SK-N-SH (cell line): ENCODE results near the gene SIX5. TPM values are rescaled to one million over a fixed set of nuclear protein-coding genes. Genes with fewer than 3 reads are reported as not detected.

Experiments
- CTCF ChIA-PET: fragments of 300-600, 350-600 bp; formaldehyde crosslinking; extraction: SDS; loops from one replicate; lab custom pipeline; 2021; lab: Yijun Ruan, JAX
- POLR2A ChIA-PET: fragments of 350-600 bp; sonication (Branson Sonifier 250); formaldehyde crosslinking; extraction: SDS; loops from one replicate; lab custom pipeline; 2020; ENCODE audit warnings: antibody characterized with exemption, inconsistent platforms; lab: Yijun Ruan, JAX
- DNase-seq: peaks from one replicate; pipeline ENCODE4 v3.0.0; 2012
- H2AFZ ChIP-seq: fragments of 200-600 bp; sonication (generic); 2 replicates; pipeline ENCODE4 v1.8.1; 2016; ENCODE audit warnings: antibody characterized with exemption, mild to moderate bottlenecking, low read depth
- H3F3A ChIP-seq: fragments of 200-600 bp; sonication (generic); replicated peaks from 2 replicates; pipeline ENCODE3; 2016; ENCODE audit warnings: antibody characterized with exemption, mild to moderate bottlenecking; ENCODE audit not compliant: insufficient read depth
- H3K27ac ChIP-seq, 2 experiments: fragments of 200-500 bp in 1 of 2; fragments of 200-600 bp in 1 of 2; sonication (Bioruptor generic) in 1 of 2; sonication (generic), shearing (Covaris generic) in 1 of 2; 2 replicates each; pipeline versions ENCODE4 v1.5.1 to v1.6.1; 2014 to 2016; ENCODE audit warnings: low read depth in 2 of 2, inconsistent platforms in 1 of 2, low read length in 1 of 2, mild to moderate bottlenecking in 1 of 2, mixed read lengths in 1 of 2
- H3K27me3 ChIP-seq: fragments of 200-600 bp; sonication (generic), shearing (Covaris generic); 2 replicates; pipeline ENCODE4 v1.6.1; 2016; ENCODE audit warnings: mixed run types; ENCODE audit not compliant: insufficient read depth
- H3K36me3 ChIP-seq, 2 experiments: fragments of 200-500 bp in 1 of 2; fragments of 200-600 bp in 1 of 2; sonication (Bioruptor generic) in 1 of 2; sonication (generic) in 1 of 2; replicated peaks in 1 of 2; 2 replicates each; pipeline versions ENCODE3 to v1.5.1; 2014 to 2016; ENCODE audit warnings: low read length in 1 of 2, mild to moderate bottlenecking in 1 of 2; ENCODE audit not compliant: insufficient read depth in 2 of 2, control insufficient read depth in 1 of 2
- H3K4me1 ChIP-seq, 2 experiments: fragments of 200-500 bp in 1 of 2; fragments of 200-600 bp in 1 of 2; sonication (Bioruptor generic) in 1 of 2; sonication (generic), shearing (Covaris generic) in 1 of 2; 2 replicates each; pipeline versions ENCODE4 v1.5.1 to v1.6.1; 2014 to 2016; ENCODE audit warnings: low read depth in 1 of 2, low read length in 1 of 2, mixed run types in 1 of 2; ENCODE audit not compliant: insufficient read depth in 2 of 2, control insufficient read depth in 1 of 2
- H3K4me2 ChIP-seq: fragments of 200-600 bp; sonication (generic), shearing (Covaris generic); 2 replicates; pipeline ENCODE4 v1.6.1; 2017; ENCODE audit warnings: mixed run types
- H3K4me3 ChIP-seq, 2 experiments: fragments of 200-500 bp in 1 of 2; fragments of 200-600 bp in 1 of 2; sonication (Bioruptor generic) in 1 of 2; sonication (generic), shearing (Covaris generic) in 1 of 2; 2 replicates each; pipeline versions ENCODE4 v1.5.1 to v1.8.1; 2014 to 2016; ENCODE audit warnings: low read depth in 2 of 2, inconsistent platforms in 1 of 2, low read length in 1 of 2, mild to moderate bottlenecking in 1 of 2, mixed read lengths in 1 of 2, moderate library complexity in 1 of 2
- H3K79me2 ChIP-seq: fragments of 200-600 bp; sonication (generic); 2 replicates; pipeline ENCODE4 v1.8.1; 2017; ENCODE audit warnings: mild to moderate bottlenecking; ENCODE audit not compliant: insufficient read depth
- H3K9ac ChIP-seq: fragments of 200-600 bp; sonication (generic); 2 replicates; pipeline ENCODE4 v1.6.1; 2017; ENCODE audit warnings: mixed run types
- H3K9me2 ChIP-seq: fragments of 200-600 bp; sonication (generic); 2 replicates; pipeline ENCODE4 v1.6.1; 2017; ENCODE audit warnings: mixed run types
- H3K9me3 ChIP-seq: fragments of 200-600 bp; sonication (generic); 2 replicates; pipeline ENCODE4 v1.6.1; 2017; ENCODE audit warnings: mixed run types, mild to moderate bottlenecking, moderate library complexity
- H4K20me1 ChIP-seq: fragments of 200-600 bp; sonication (generic); 2 replicates; pipeline ENCODE4 v1.6.1; 2017; ENCODE audit warnings: mild to moderate bottlenecking, mixed run types; ENCODE audit not compliant: insufficient read depth
- CHD2 ChIP-seq: fragments of 150-350 bp; IDR thresholded peaks from 2 replicates; pipeline ENCODE4 v1.6.1; 2018; ENCODE audit warnings: low read length; ENCODE audit not compliant: partially characterized antibody
- CTCF ChIP-seq: fragments of 200-600 bp; sonication (generic); IDR thresholded peaks from 2 replicates; pipeline ENCODE4 v1.6.1; 2017; ENCODE audit warnings: antibody characterized with exemption, mild to moderate bottlenecking, moderate library complexity
- ELF1 ChIP-seq: IDR thresholded peaks from 2 replicates; pipeline ENCODE4 v1.4.0; 2012
- EP300 ChIP-seq, 2 experiments: IDR thresholded peaks; 2 replicates each; pipeline versions ENCODE4 v1.4.0 to v1.6.1; 2012; ENCODE audit warnings: borderline replicate concordance in 1 of 2, low read depth in 1 of 2, low read length in 1 of 2
- EZH2phosphoT487 ChIP-seq: fragments of 200-600 bp; sonication (generic); IDR thresholded peaks from 2 replicates; pipeline ENCODE4 v1.6.1; 2017; ENCODE audit warnings: low read depth, mixed run types, mild to moderate bottlenecking, antibody characterized with exemption, moderate library complexity, borderline replicate concordance
- FOSL2 ChIP-seq: IDR thresholded peaks from 2 replicates; pipeline ENCODE4 v1.4.0; 2012; ENCODE audit warnings: low read depth, mild to moderate bottlenecking, moderate library complexity, borderline replicate concordance
- FOXJ3 ChIP-seq: sonication (generic); formaldehyde crosslinking; IDR thresholded peaks from 2 replicates; pipeline ENCODE4 v1.5.1; 2020; ENCODE audit warnings: mild to moderate bottlenecking, missing genetic modification reagents
- FOXM1 ChIP-seq: IDR thresholded peaks from 2 replicates; pipeline ENCODE4 v1.4.0; 2012; ENCODE audit warnings: low read depth, mild to moderate bottlenecking
- GABPA ChIP-seq: IDR thresholded peaks from 2 replicates; pipeline ENCODE4 v1.4.0; 2012; ENCODE audit warnings: low read depth, mild to moderate bottlenecking
- GATA2 ChIP-seq: sonication (generic); formaldehyde crosslinking; IDR thresholded peaks from 2 replicates; pipeline ENCODE4 v1.5.0; 2020; ENCODE audit warnings: mild to moderate bottlenecking, missing genetic modification reagents
- IRF3 ChIP-seq: fragments of 150-350 bp; IDR thresholded peaks from 2 replicates; pipeline ENCODE4 v1.6.1; 2016; ENCODE audit warnings: mild to moderate bottlenecking, low read depth, low read length
- JUND ChIP-seq: IDR thresholded peaks from 2 replicates; pipeline ENCODE4 v1.4.0; 2012
- MAX ChIP-seq: IDR thresholded peaks from 2 replicates; pipeline ENCODE4 v1.4.0; 2012; ENCODE audit warnings: low read depth
- MEF2A ChIP-seq: IDR thresholded peaks from 2 replicates; pipeline ENCODE4 v1.4.0; 2012; ENCODE audit warnings: low read depth, borderline replicate concordance
- MXI1 ChIP-seq: IDR thresholded peaks from 2 replicates; pipeline ENCODE4 v1.6.1; 2012; ENCODE audit warnings: mild to moderate bottlenecking, low read depth, low read length, improper control_type of control experiment
- NFIC ChIP-seq: IDR thresholded peaks from 2 replicates; pipeline ENCODE4 v1.4.0; 2012; ENCODE audit warnings: borderline replicate concordance
- NRF1 ChIP-seq: IDR thresholded peaks from 2 replicates; pipeline ENCODE4 v1.6.1; 2012; ENCODE audit warnings: low read depth, mild to moderate bottlenecking, low read length
- POLR2AphosphoS5 ChIP-seq: IDR thresholded peaks from 2 replicates; pipeline ENCODE4 v1.6.1; 2012; ENCODE audit warnings: low read depth, low read length
- RAD21 ChIP-seq: IDR thresholded peaks from 2 replicates; pipeline ENCODE4 v1.6.1; 2012; ENCODE audit warnings: mild to moderate bottlenecking, low read length
- RCOR1 ChIP-seq: fragments of 150-350 bp; IDR thresholded peaks from 2 replicates; pipeline ENCODE4 v1.6.1; 2017; ENCODE audit warnings: antibody characterized with exemption, low read length
- RFX5 ChIP-seq: IDR thresholded peaks from 2 replicates; pipeline ENCODE4 v1.6.1; 2012; ENCODE audit warnings: mild to moderate bottlenecking, improper control_type of control experiment, low read length
- RXRA ChIP-seq: IDR thresholded peaks from 2 replicates; pipeline ENCODE4 v1.4.0; 2012; ENCODE audit warnings: low read depth, mild to moderate bottlenecking, borderline replicate concordance
- SIN3A ChIP-seq: IDR thresholded peaks from 2 replicates; pipeline ENCODE4 v1.6.1; 2012; ENCODE audit warnings: low read depth, mild to moderate bottlenecking, low read length, moderate library complexity, borderline replicate concordance
- TAF1 ChIP-seq: IDR thresholded peaks from 2 replicates; pipeline ENCODE4 v1.6.1; 2012; ENCODE audit warnings: low read depth, mild to moderate bottlenecking, low read length, moderate library complexity, borderline replicate concordance
- TCF12 ChIP-seq: IDR thresholded peaks from 2 replicates; pipeline ENCODE4 v1.4.0; 2012
- TEAD4 ChIP-seq: IDR thresholded peaks from 2 replicates; pipeline ENCODE4 v1.4.0; 2012; ENCODE audit warnings: mild to moderate bottlenecking, borderline replicate concordance; ENCODE audit not compliant: insufficient read depth
- USF1 ChIP-seq: IDR thresholded peaks from 2 replicates; pipeline ENCODE4 v1.4.0; 2012; ENCODE audit warnings: low read depth, borderline replicate concordance
- USF2 ChIP-seq: fragments of 150-350 bp; IDR thresholded peaks from 2 replicates; pipeline ENCODE4 v1.6.1; 2017; ENCODE audit warnings: antibody characterized with exemption, low read length, low read depth, borderline replicate concordance
- YY1 ChIP-seq: IDR thresholded peaks from 2 replicates; pipeline ENCODE4 v1.4.0; 2012; ENCODE audit warnings: low read depth, mild to moderate bottlenecking
- ZBTB33 ChIP-seq: IDR thresholded peaks from 2 replicates; pipeline ENCODE4 v1.4.0; 2012; ENCODE audit warnings: low read depth, borderline replicate concordance
- WGBS: methylation state at CpG from one replicate; pipeline ENCODE4 v1.1.6; 2017; ENCODE audit warnings: low lambda C conversion rate; 5-methylcytosine and 5-hydroxymethylcytosine counted together
- polyA plus RNA-seq, 3 experiments: library from polyadenylated mRNA; depleted of rRNA; stranded (reverse); fragments of >200 nt; gene quantifications; 2 replicates each; pipeline ENCODE4 v1.2.3, GENCODE V29; 2012

Gene SIX5
- polyA plus RNA-seq, 1 of the 3 experiments (the other 2 are of a cell fraction), result 8.4 TPM

GRCh38 chr19:45773384-45773783 is 4.3 kb upstream of the SIX5 start:
- ChIA-PET POLR2A (no interaction called here), CTCF (interaction anchor here (1.0 to 5.9 kb wide), 8 partner anchors 9 to 304 kb away, joined by 3 to 100 read pairs (median 3); partner anchors contain the start of genes DMPK and IRF2BP1)
- Histone ChIP-seq H3K9ac (no peak overlapping the region), H2AFZ (no peak overlapping the region), H3K27ac (no peak overlapping the region), H3K4me1 (peaks cover 8 to 13% of the 10 kb centered on the region in 2 experiments; a peak in 3 of 4 replicates), H3F3A (peaks cover 58% of the 10 kb centered on the region), H3K9me3 (no peaks in the 10 kb centered on the region), H4K20me1 (peaks cover 12% of the 10 kb centered on the region; the same call in 1 of the 2 replicates), H3K27me3 (no peaks in the 10 kb centered on the region), H3K79me2 (no peaks in the 10 kb centered on the region), H3K4me3 (no peak overlapping the region), H3K4me2 (no peak overlapping the region), H3K36me3 (peaks cover 18 to 44% of the 10 kb centered on the region in 2 experiments), H3K9me2 (no peaks in the 10 kb centered on the region)
- 76% methylated on average over 2 of the region's 2 CpGs for WGBS
- DNase-seq, result no peak
- TF ChIP-seq POLR2AphosphoS5, result no peak
- no peak for TF ChIP-seq CHD2
- TF ChIP-seq FOXM1, result no peak
- TF ChIP-seq NFIC, result no peak
- no peak for TF ChIP-seq FOXJ3 (CRISPR knock-in tag)
- peak; percentile 83; the same call in 1 of the 2 replicates for TF ChIP-seq RCOR1
- peak; percentile 66 for TF ChIP-seq GATA2 (CRISPR knock-in tag)
- TF ChIP-seq GABPA, result no peak
- TF ChIP-seq TEAD4, result no peak
- TF ChIP-seq RAD21, result no peak
- no peak for TF ChIP-seq YY1
- no peak for TF ChIP-seq JUND
- no peak for TF ChIP-seq SIN3A
- TF ChIP-seq TCF12, result no peak
- no peak for TF ChIP-seq ELF1
- no peak for TF ChIP-seq FOSL2
- TF ChIP-seq EP300 (IDR thresholded peaks at IDR 0.05; ENCODE audit: borderline replicate concordance in 1 of 2, low read depth in 1 of 2, low read length in 1 of 2), result 0 out of 4 replicates have a peak, but pooled peaks of 1 of the 2 experiments have one; percentile 19
- no peak for TF ChIP-seq ZBTB33
- no peak for TF ChIP-seq RFX5
- no peak for TF ChIP-seq MAX
- no peak for TF ChIP-seq USF1
- TF ChIP-seq IRF3, result no peak
- TF ChIP-seq RXRA, result no peak
- peak; percentile 33; the same call in 1 of the 2 replicates for TF ChIP-seq MXI1
- no peak for TF ChIP-seq USF2
- no peak for TF ChIP-seq CTCF
- no peak for TF ChIP-seq MEF2A
- no peak for TF ChIP-seq TAF1
- no peak for TF ChIP-seq EZH2phosphoT487
- no peak for TF ChIP-seq NRF1
